HL-60 (cell line): ENCODE results near the gene EXOSC10.

Source experiments
- POLR2AphosphoS5 ChIP-seq: IDR thresholded peaks from 2 replicates; pipeline ENCODE4 v1.6.1; 2012; ENCODE audit warnings: low read depth
- TF ChIP-seq, protein P1 (sequence below): IDR thresholded peaks from one replicate; pipeline ENCODE4 v1.5.1; 2011; ENCODE audit warnings: low read length, control low read depth, inconsistent platforms; ENCODE audit not compliant: insufficient read depth

DNA sequence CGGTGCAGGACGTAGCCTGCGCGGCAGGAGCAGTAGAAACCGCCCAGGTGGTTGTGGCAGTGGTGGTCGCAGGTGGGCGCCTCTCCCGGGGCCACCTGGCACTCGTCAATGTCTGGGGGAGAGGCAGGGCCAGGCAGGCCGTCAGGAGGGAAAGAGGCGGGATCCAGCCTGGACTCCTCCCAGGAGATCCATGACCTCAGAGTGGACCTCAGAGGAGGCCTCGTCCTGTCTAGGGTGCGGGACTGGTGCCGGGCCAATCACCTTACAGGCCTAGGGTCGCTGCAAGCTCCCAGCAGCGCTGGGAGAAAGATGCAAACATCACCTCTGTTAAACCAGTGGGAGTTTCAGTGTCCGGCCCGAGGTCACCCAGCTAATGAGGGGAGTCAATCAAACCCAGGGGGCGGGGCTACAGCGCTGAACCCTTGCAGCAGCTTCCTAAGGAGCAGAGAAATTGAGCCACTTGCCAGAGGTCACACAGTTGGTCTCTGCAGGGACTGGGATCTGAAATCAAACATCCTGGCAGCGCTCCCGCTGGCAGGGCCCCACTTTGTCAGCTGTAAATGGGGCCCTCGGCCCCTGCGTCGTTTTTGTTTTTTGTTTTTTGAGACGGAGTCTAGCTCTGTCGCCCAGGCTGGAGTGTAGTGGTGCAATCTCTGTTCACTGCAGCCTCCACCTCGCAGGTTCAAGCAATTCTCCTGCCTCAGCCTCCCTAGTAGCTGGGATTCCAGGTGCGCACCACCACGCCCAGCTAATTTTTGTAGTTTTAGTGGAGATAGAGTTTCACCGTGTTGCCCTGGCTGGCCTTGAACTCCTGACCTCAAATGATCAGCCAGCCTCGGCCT, 54.0 kb downstream of the EXOSC10 start:
- TF ChIP-seq, protein P1, sequence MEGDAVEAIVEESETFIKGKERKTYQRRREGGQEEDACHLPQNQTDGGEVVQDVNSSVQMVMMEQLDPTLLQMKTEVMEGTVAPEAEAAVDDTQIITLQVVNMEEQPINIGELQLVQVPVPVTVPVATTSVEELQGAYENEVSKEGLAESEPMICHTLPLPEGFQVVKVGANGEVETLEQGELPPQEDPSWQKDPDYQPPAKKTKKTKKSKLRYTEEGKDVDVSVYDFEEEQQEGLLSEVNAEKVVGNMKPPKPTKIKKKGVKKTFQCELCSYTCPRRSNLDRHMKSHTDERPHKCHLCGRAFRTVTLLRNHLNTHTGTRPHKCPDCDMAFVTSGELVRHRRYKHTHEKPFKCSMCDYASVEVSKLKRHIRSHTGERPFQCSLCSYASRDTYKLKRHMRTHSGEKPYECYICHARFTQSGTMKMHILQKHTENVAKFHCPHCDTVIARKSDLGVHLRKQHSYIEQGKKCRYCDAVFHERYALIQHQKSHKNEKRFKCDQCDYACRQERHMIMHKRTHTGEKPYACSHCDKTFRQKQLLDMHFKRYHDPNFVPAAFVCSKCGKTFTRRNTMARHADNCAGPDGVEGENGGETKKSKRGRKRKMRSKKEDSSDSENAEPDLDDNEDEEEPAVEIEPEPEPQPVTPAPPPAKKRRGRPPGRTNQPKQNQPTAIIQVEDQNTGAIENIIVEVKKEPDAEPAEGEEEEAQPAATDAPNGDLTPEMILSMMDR: no peak
- no peak for TF ChIP-seq POLR2AphosphoS5
